Activated naive CD8-positive, alpha-beta T cell treated with anti-CD3 and anti-CD28 coated beads, Interleukin-2, amount 10 ng/mL, durations not matched to agents 7 days and 5 days (primary cell): ENCODE results near the gene GLCE. TPM values are rescaled to one million over a fixed set of nuclear protein-coding genes. Genes with fewer than 3 reads are reported as not detected.
"Not testable (repeated sequence)": the region's sequence is repeated elsewhere in the genome, so short reads cannot be mapped to it uniquely, and the experiment has no call there.

Source experiments
- ATAC-seq: fragments of 150-1000 bp; cut with Tn5 transposase; one replicate; pipeline ENCODE4 v1.10.0; 2021; ENCODE audit warnings: low read depth, moderate library complexity
- POLR2A ChIA-PET: fragments of 350-600 bp; sonication (Branson Sonifier 250); formaldehyde crosslinking; loops from one replicate; lab custom pipeline; 2021; ENCODE audit warnings: antibody characterized with exemption; lab: Charles Lee
- DNase-seq: peaks from one replicate; pipeline ENCODE4 v3.0.0; 2021
- H3K27ac Mint-ChIP-seq: one replicate; pipeline ENCODE4 v1.8.0; 2022; ENCODE audit warnings: mild to moderate bottlenecking, mixed read lengths
- H3K27me3 Mint-ChIP-seq: one replicate; pipeline ENCODE4 v1.8.0; 2022; ENCODE audit warnings: mild to moderate bottlenecking, moderate library complexity, mixed read lengths
- H3K36me3 Mint-ChIP-seq: one replicate; pipeline ENCODE4 v1.8.0; 2021; ENCODE audit warnings: mild to moderate bottlenecking, mixed read lengths
- H3K4me1 Mint-ChIP-seq: one replicate; pipeline ENCODE4 v1.8.0; 2021; ENCODE audit warnings: mixed read lengths
- H3K4me3 Mint-ChIP-seq: one replicate; pipeline ENCODE4 v1.8.0; 2022; ENCODE audit warnings: mild to moderate bottlenecking, moderate library complexity, mixed read lengths
- H3K9me3 Mint-ChIP-seq: one replicate; pipeline ENCODE4 v1.8.0; 2021; ENCODE audit warnings: mixed read lengths
- total RNA-seq, 2 experiments: library from RNA; stranded (reverse); gene quantifications; one replicate each; pipeline ENCODE4 v1.2.3, GENCODE V29; 2021

Gene GLCE
- total RNA-seq, 2 experiments from 2014 or later: 4.1 to 4.7 TPM

DNA sequence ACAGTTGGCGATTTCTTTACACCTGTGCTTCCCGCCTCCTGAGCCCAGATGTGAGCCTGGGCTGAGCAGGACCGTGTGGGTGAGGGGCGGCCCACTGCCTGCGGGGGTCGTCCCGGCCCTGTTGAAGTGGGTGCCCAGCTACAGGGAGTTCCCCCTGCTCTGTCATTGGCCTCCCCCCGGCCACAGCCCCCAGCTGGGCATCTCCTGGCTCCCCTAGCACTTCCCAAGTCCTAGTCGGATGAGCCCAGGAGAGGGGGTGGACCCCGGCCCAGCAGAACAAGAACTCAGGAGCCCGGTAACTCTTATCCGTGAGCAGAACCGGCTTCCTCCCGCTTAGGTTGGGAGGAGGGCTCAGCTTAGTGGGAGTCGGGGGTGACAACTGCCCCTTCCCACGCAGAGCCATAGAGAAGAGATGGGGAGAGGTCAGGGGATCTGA is 139.0 kb downstream of the GLCE start:
- peaks cover 50% of the 10 kb centered on the region for H3K27me3 Mint-ChIP-seq
- H3K4me3 Mint-ChIP-seq: no peak overlapping the region
- no peaks in the 10 kb centered on the region for H3K4me1 Mint-ChIP-seq
- no peak overlapping the region for H3K27ac Mint-ChIP-seq
- POLR2A ChIA-PET: no interaction called here
- DNase-seq: no peak
- ATAC-seq: no peak
- no peaks in the 10 kb centered on the region for H3K36me3 Mint-ChIP-seq
- no peaks in the 10 kb centered on the region for H3K9me3 Mint-ChIP-seq

GRCh38 chr15:69299943-69300588 is 139.6 kb downstream of the GLCE start:
- POLR2A ChIA-PET: interaction anchor here (0.6 kb wide), 1 partner anchor 138 kb away, joined by 4 read pairs; no protein-coding TSS in a partner anchor
- DNase-seq (no peak), ATAC-seq (no peak)
- H3K4me1 Mint-ChIP-seq: no peaks in the 10 kb centered on the region
- no peak overlapping the region for H3K27ac Mint-ChIP-seq
- H3K27me3 Mint-ChIP-seq: peaks cover 49% of the 10 kb centered on the region
- H3K9me3 Mint-ChIP-seq: no peaks in the 10 kb centered on the region
- no peak overlapping the region for H3K4me3 Mint-ChIP-seq
- H3K36me3 Mint-ChIP-seq: no peaks in the 10 kb centered on the region

DNA sequence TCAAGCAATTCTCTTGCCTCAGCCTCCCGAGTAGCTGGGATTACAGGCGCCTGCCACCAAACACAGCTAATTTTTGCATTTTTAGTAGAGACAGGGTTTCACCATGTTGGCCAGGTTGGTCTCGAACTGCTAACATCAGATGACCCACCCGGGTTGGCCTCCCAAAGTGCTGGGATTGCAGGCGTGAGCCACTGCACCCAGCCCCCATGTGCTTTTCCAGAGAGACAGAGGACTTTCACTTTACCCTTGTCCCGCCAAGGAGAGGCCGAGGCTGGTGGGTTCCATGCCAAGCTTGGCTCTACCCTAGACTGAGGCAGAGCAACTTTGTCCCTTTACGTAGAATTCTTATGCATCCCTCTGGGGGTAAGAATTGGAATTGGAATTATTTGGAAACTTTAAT is 140.7 kb downstream of the GLCE start:
- not testable (repeated sequence) for H3K36me3 Mint-ChIP-seq, ATAC-seq, H3K4me1 Mint-ChIP-seq, H3K4me3 Mint-ChIP-seq, H3K9me3 Mint-ChIP-seq, H3K27ac Mint-ChIP-seq, DNase-seq
- POLR2A ChIA-PET: interaction anchor here (0.6 kb wide), 1 partner anchor 139 kb away, joined by 4 read pairs; no protein-coding TSS in a partner anchor
- H3K27me3 Mint-ChIP-seq: peaks cover 49% of the 10 kb centered on the region

DNA sequence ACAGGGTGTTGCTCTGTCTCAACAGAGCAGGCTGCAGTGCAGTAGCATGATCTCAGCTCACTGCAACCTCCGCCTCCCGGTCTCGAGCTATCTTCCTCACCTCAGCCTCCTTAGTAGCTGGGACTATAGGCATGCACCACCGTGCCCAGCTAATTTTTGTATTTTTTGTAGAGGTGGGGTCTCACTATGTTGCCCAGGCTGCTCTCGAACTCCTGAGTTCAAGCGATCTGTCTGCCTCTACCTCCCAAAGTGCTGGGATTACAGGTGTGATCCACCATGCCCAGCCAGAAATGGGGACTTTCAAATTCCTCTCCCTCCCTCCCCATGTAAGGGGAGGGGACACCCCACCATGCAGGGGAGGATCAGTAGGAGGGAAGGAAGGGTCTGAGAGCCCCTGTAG is 141.7 kb downstream of the GLCE start:
- POLR2A ChIA-PET, ATAC-seq, DNase-seq, H3K27ac Mint-ChIP-seq, H3K9me3 Mint-ChIP-seq, H3K36me3 Mint-ChIP-seq, H3K4me3 Mint-ChIP-seq, H3K4me1 Mint-ChIP-seq: not testable (repeated sequence)
- peaks cover 41% of the 10 kb centered on the region for H3K27me3 Mint-ChIP-seq

DNA sequence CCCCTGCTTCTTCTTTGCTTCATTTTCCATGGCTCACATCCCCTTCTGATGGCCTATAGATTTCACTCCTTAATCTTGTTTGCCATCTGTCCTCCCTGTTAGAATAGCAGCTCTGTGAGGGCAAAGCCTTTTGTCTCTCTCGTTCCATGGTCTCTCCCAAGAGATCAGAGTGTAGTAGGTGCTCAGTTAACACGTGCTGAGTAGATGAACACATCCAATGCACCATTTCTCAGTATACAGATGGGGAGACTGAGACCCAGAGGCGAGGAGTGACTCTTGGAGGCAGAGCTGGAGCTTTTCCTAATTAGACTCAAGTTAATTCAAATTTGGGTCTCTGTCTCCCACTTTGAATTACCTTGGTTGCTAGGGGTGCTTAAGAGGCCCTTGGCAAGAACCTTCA is 142.5 kb downstream of the GLCE start:
- Mint-ChIP-seq H3K27ac (no peak overlapping the region), H3K4me3 (no peak overlapping the region), H3K9me3 (no peaks in the 10 kb centered on the region), H3K27me3 (peaks cover 33% of the 10 kb centered on the region), H3K4me1 (no peaks in the 10 kb centered on the region), H3K36me3 (no peaks in the 10 kb centered on the region)
- ATAC-seq (no peak), DNase-seq (no peak)
- POLR2A ChIA-PET: no interaction called here

- POLR2A ChIA-PET: no interaction called here
- no peaks in the 10 kb centered on the region for H3K36me3 Mint-ChIP-seq
- H3K27ac Mint-ChIP-seq: no peak overlapping the region
- H3K4me1 Mint-ChIP-seq: no peaks in the 10 kb centered on the region
- ATAC-seq: no peak
- no peak overlapping the region for H3K4me3 Mint-ChIP-seq
- no peaks in the 10 kb centered on the region for H3K9me3 Mint-ChIP-seq
- no peak for DNase-seq
- peaks cover 26% of the 10 kb centered on the region for H3K27me3 Mint-ChIP-seq
Observed at GRCh38 chr15:69303337-69304181, 143.1 kb downstream of the GLCE start.

DNA sequence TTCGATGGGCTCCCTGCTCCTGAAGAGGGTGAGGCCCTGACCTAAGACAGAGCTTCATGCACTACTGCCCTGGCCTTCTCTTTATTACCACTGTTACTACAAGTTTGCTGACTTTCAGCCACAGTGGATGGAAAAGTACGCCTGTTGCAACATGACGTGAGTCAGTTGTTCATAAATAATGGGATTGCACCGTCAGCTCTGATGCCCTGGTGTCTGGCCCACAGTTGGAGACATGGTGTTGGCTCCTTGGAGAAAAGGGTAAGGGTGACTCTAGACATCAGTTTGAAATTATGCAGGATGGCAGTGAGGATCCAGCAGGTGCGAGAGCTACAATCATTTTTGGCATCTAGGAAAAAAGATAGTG is 143.7 kb downstream of the GLCE start:
- POLR2A ChIA-PET: no interaction called here
- Mint-ChIP-seq H3K4me1 (no peaks in the 10 kb centered on the region), H3K27me3 (peaks cover 28% of the 10 kb centered on the region), H3K27ac (no peak overlapping the region), H3K4me3 (no peak overlapping the region), H3K9me3 (no peaks in the 10 kb centered on the region), H3K36me3 (no peaks in the 10 kb centered on the region)
- DNase-seq (no peak), ATAC-seq (no peak)

DNA sequence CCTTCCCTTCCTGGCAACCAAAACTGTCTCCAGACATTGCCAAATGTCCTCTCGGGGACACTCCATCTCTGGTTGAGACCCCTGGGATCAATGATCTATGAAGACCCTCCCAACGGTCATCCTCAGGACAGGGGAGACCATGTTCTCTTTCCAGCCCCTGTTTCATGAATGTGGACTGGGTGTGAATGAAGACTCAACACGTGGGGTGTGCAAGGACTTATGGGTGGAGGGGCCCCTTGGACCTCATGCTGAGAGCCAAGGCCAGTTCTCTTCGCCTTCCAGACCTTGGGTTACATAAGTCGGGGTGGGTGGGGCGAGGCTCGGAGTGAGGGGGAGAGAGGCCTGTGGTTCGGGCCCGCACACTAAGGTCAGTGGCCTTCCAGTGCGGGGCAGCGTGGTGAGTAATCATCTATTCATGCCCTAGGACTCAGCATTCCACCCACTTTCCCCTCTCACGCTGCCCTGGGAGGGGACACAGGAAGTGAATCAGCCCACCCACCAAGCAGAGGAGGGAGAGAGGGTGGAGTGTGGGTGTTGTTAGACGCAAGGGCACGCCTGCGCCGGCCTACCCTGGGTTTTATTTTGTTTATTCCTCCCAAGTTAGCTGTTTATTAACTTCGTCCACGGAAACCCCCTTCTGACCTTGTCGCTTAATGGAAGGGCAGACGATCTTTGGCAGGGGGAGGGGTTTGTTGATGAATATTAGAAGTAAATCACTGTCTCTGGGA is 144.9 kb downstream of the GLCE start:
- Mint-ChIP-seq H3K27ac (no peak overlapping the region), H3K27me3 (peaks cover 18% of the 10 kb centered on the region), H3K9me3 (no peaks in the 10 kb centered on the region), H3K4me3 (no peak overlapping the region), H3K4me1 (no peaks in the 10 kb centered on the region), H3K36me3 (no peaks in the 10 kb centered on the region)
- no peak for DNase-seq
- POLR2A ChIA-PET: no interaction called here
- ATAC-seq: no peak

GRCh38 chr15:69305933-69306568 is 145.6 kb downstream of the GLCE start:
- Mint-ChIP-seq H3K9me3 (no peaks in the 10 kb centered on the region), H3K27me3 (peaks cover 14% of the 10 kb centered on the region), H3K36me3 (no peaks in the 10 kb centered on the region), H3K4me3 (no peak overlapping the region), H3K27ac (no peak overlapping the region), H3K4me1 (no peaks in the 10 kb centered on the region)
- no peak for ATAC-seq
- DNase-seq: no peak
- POLR2A ChIA-PET: no interaction called here

DNA sequence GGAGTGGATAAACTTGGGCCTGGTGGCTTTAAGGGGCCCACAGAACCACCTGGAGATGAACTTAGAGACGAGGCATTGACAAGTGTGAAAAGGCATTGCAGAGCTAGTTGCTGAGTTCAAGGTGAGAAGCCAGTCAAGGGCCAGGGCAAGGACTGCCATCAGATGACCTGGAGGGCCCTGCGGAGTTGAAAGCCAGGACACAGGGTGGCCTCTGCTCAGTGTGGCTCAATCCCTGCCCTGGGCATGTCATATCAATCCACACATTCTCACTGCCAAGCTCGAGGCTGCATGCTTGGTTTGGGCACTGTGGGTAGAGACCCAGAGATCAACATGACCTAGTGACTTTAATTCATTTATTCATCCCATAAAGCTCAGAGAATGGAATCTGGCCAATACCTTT is 147.5 kb downstream of the GLCE start:
- no peak for ATAC-seq
- H3K9me3 Mint-ChIP-seq: no peaks in the 10 kb centered on the region
- peaks cover 12% of the 10 kb centered on the region for H3K27me3 Mint-ChIP-seq
- no peak overlapping the region for H3K27ac Mint-ChIP-seq
- no peaks in the 10 kb centered on the region for H3K4me1 Mint-ChIP-seq
- DNase-seq: no peak
- H3K4me3 Mint-ChIP-seq: no peak overlapping the region
- POLR2A ChIA-PET: no interaction called here
- H3K36me3 Mint-ChIP-seq: no peaks in the 10 kb centered on the region

DNA sequence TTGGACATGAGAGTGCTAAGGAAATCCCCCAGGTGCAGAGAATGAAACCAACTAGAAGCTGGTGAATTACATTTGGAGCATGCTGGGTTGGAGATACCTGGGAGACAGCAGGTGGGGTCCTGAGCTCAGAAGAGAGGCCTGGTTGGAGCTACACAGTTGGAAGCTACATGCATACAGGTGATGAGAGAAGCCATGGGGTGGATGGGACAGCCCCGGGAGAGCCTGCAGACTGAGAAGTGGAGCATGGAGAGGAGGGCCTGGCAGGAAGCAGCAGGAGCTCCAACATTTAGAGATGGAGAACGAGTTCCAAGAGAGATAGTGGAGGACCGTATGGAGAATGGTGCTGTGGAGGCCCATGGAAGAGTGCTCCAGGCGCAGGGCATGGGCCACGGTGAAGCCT is 148.5 kb downstream of the GLCE start:
- H3K4me3 Mint-ChIP-seq: no peak overlapping the region

GRCh38 chr15:69311319-69311721 is 150.9 kb downstream of the GLCE start:
- no peaks in the 10 kb centered on the region for H3K36me3 Mint-ChIP-seq
- DNase-seq (no peak), ATAC-seq (no peak)
- H3K27me3 Mint-ChIP-seq: peaks cover 16% of the 10 kb centered on the region
- POLR2A ChIA-PET: no interaction called here
- no peaks in the 10 kb centered on the region for H3K4me1 Mint-ChIP-seq
- H3K27ac Mint-ChIP-seq: no peak overlapping the region
- H3K9me3 Mint-ChIP-seq: no peaks in the 10 kb centered on the region
- H3K4me3 Mint-ChIP-seq: no peak overlapping the region

More for the DNA sequence above, 148.5 kb downstream of the GLCE start:
- ATAC-seq: no peak
- POLR2A ChIA-PET: no interaction called here
- peaks cover 12% of the 10 kb centered on the region for H3K27me3 Mint-ChIP-seq
- H3K36me3 Mint-ChIP-seq: no peaks in the 10 kb centered on the region
- no peak for DNase-seq
- no peak overlapping the region for H3K27ac Mint-ChIP-seq
- no peaks in the 10 kb centered on the region for H3K9me3 Mint-ChIP-seq
- H3K4me1 Mint-ChIP-seq: no peaks in the 10 kb centered on the region

DNA sequence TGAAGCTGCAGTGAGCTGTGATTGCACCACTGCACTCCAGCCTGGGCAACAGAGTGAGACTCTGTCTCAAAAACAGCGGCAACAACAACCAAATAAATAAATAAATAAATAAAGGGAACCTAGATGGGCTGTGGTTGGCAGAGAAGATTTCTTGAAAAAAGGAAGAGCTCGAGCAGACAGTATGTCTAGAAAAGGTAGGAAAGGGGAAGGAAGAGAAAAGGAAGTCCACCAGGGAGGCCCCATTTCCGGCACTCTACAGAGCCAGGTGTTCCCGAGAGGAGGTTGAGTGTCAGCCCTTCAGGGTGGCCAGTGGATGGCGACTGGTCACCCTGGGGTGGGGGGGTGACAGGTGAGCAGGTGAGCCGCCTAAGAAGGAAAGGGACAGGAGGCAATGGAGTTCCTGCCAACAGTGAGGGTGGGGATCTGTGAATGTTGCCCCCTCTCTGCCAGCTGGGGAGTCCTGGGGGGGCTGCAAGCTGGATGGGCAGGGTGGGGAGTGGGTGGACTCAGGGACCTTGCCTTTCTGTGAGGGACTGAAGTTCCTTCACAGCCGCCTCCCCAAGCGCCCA is 153.1 kb downstream of the GLCE start:
- POLR2A ChIA-PET: no interaction called here
- ATAC-seq: no peak

More for the DNA sequence above, 153.1 kb downstream of the GLCE start:
- Mint-ChIP-seq H3K9me3 (no peaks in the 10 kb centered on the region), H3K4me1 (no peaks in the 10 kb centered on the region), H3K36me3 (no peaks in the 10 kb centered on the region), H3K27me3 (peaks cover 18% of the 10 kb centered on the region), H3K4me3 (no peak overlapping the region), H3K27ac (no peak overlapping the region)
- no peak for DNase-seq
